GM12864 (cell line): Measurements from ENCODE around the gene MFGE8.
"Not testable (repeated sequence)": the region's sequence is repeated elsewhere in the genome, so short reads cannot be mapped to it uniquely, and the experiment has no call there.

Experiments used
- DNase-seq: peaks from one replicate; pipeline ENCODE4 v3.0.0-alpha.2; 2011; ENCODE audit warnings: low read depth
- H3K4me3 ChIP-seq: 2 replicates; pipeline ENCODE4 v1.5.1; 2011; ENCODE audit warnings: mild to moderate bottlenecking, low read depth, low read length, control low read depth
- TF ChIP-seq, protein P1 (sequence below): IDR thresholded peaks from 2 replicates; pipeline ENCODE4 v1.5.1; 2011; ENCODE audit warnings: low read depth, mild to moderate bottlenecking, moderate library complexity, low read length, control low read depth, inconsistent platforms; ENCODE audit errors: missing control alignments

The MFGE8 gene

DNA sequence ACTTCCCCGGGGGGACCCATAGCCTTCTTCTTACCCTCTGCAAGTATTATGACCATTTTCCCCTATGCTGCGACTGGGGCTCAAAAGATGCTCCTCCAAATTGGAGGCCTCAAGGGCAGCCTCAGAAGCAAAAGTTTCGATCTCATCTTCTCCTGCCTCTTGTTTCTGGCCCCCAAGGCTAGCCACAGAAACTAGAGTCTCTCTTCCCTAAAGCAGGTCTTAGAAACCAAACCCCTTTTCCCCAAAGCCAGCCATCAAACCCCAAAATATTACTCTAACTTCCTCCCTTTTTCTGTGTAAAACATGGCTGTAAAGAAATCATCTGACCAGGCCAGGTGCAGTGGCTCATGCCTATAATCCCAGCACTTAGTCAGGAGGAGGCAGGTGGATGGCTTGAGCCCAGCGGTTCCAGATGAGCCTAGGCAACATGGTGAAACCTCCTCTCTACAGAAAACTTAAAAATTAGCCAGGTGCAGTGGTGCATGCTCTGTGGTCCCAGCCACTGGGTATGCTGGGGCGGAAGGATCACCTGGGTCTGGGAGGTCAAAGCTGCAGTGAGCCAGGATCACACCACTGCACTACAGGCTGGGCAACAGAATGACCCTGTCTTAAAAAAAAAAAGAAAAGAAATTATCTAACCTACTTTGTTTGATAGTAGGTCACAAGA is 36.7 kb upstream of the MFGE8 start:
- H3K4me3 ChIP-seq: no peak overlapping the region
- DNase-seq: peak; percentile 19
- TF ChIP-seq, protein P1, sequence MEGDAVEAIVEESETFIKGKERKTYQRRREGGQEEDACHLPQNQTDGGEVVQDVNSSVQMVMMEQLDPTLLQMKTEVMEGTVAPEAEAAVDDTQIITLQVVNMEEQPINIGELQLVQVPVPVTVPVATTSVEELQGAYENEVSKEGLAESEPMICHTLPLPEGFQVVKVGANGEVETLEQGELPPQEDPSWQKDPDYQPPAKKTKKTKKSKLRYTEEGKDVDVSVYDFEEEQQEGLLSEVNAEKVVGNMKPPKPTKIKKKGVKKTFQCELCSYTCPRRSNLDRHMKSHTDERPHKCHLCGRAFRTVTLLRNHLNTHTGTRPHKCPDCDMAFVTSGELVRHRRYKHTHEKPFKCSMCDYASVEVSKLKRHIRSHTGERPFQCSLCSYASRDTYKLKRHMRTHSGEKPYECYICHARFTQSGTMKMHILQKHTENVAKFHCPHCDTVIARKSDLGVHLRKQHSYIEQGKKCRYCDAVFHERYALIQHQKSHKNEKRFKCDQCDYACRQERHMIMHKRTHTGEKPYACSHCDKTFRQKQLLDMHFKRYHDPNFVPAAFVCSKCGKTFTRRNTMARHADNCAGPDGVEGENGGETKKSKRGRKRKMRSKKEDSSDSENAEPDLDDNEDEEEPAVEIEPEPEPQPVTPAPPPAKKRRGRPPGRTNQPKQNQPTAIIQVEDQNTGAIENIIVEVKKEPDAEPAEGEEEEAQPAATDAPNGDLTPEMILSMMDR: no peak

GRCh38 chr15:88940110-88940675 is 27.0 kb upstream of the MFGE8 start:
- no peak overlapping the region for H3K4me3 ChIP-seq
- TF ChIP-seq, protein P1: no peak
- DNase-seq: no peak

GRCh38 chr15:88939486-88939806 is 26.3 kb upstream of the MFGE8 start:
- TF ChIP-seq, protein P1: no peak
- H3K4me3 ChIP-seq: no peak overlapping the region
- DNase-seq: no peak

- no peak overlapping the region for H3K4me3 ChIP-seq
- no peak for DNase-seq
- TF ChIP-seq, protein P1: no peak
These were observed 25.8 kb upstream of the MFGE8 start for GRCh38 chr15:88938802-88939485.

- not testable (repeated sequence) for DNase-seq, H3K4me3 ChIP-seq
These were observed 21.3 kb upstream of the MFGE8 start for GRCh38 chr15:88934449-88934848.

GRCh38 chr15:88932875-88933330 is 19.7 kb upstream of the MFGE8 start:
- no peak for DNase-seq
- TF ChIP-seq, protein P1: no peak

GRCh38 chr15:88932271-88932874 is 19.2 kb upstream of the MFGE8 start:
- no peak overlapping the region for H3K4me3 ChIP-seq
- TF ChIP-seq, protein P1: no peak
- DNase-seq: no peak

More at GRCh38 chr15:88932875-88933330, 19.7 kb upstream of the MFGE8 start:
- no peak overlapping the region for H3K4me3 ChIP-seq
